Activated T-cell treated with anti-CD3 and anti-CD28 coated beads, Interleukin-2, amount 50 U/mL, for 4 hours (primary cell): ENCODE measurements around the gene VOPP1. TPM values are rescaled to one million over a fixed set of nuclear protein-coding genes. Genes with fewer than 3 reads are reported as not detected.

Source experiments
- ATAC-seq, 2 donors: fragments of 200-7000 bp; cut with Tn5 transposase; one replicate each; pipeline ENCODE4 v1.10.0; 2021
- DNase-seq: peaks from one replicate; pipeline ENCODE4 v3.0.0-alpha.2; 2020
- H3K27me3 Mint-ChIP-seq: one replicate; pipeline ENCODE4 v1.8.0; 2021; ENCODE audit warnings: low read depth, mixed read lengths
- H3K36me3 Mint-ChIP-seq: one replicate; pipeline ENCODE4 v1.8.0; 2022; ENCODE audit warnings: mixed read lengths; ENCODE audit not compliant: insufficient read depth
- H3K4me1 Mint-ChIP-seq: one replicate; pipeline ENCODE4 v1.8.0; 2021; ENCODE audit warnings: low read depth, mixed read lengths
- H3K4me3 Mint-ChIP-seq: one replicate; pipeline ENCODE4 v1.8.0; 2021; ENCODE audit warnings: mild to moderate bottlenecking, moderate library complexity, mixed read lengths
- H3K9me3 Mint-ChIP-seq: one replicate; pipeline ENCODE4 v1.8.0; 2021; ENCODE audit warnings: mixed read lengths
- total RNA-seq, 3 donors: library from RNA; stranded (reverse); gene quantifications; one replicate each; pipeline ENCODE4 v1.2.1, GENCODE V29; 2021

Gene VOPP1
- total RNA-seq, 3 donors from 2014 or later, result 63.6 to 103 (median 99.2) TPM

- Mint-ChIP-seq H3K27me3 (no peaks in the 10 kb centered on the region), H3K9me3 (no peaks in the 10 kb centered on the region)
Observed at GRCh38 chr7:55555160-55555559, 17.1 kb downstream of the VOPP1 start.

GRCh38 chr7:55554038-55554437 lies 18.3 kb downstream of the VOPP1 start:
- peaks cover 93% of the 10 kb centered on the region for H3K4me1 Mint-ChIP-seq
- ATAC-seq, result no peak
- H3K4me3 Mint-ChIP-seq, result no peak overlapping the region
- H3K27me3 Mint-ChIP-seq, result no peaks in the 10 kb centered on the region
- peaks cover 34% of the 10 kb centered on the region for H3K36me3 Mint-ChIP-seq
- DNase-seq, result no peak
- H3K9me3 Mint-ChIP-seq, result no peaks in the 10 kb centered on the region

More at GRCh38 chr7:55555160-55555559, 17.1 kb downstream of the VOPP1 start:
- ATAC-seq (no peak), DNase-seq (no peak)
- peaks cover 93% of the 10 kb centered on the region for H3K4me1 Mint-ChIP-seq
- H3K4me3 Mint-ChIP-seq, result no peak overlapping the region
- peaks cover 31% of the 10 kb centered on the region for H3K36me3 Mint-ChIP-seq

DNA sequence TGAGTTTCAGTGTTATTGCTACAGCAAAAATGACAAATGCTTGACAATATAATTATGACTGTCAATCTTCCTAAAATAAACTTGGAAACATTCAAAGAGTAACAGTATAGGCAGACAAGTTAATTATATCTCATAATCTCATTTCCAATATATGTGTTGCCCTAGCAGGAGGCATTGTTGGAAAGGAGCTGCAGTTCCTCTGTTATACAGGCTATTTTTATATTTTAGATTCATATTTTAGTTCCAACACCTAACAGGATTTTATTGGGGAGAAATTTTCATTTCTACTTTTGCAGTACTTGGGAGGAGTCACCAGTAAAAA lies 19.3 kb downstream of the VOPP1 start:
- no peaks in the 10 kb centered on the region for H3K27me3 Mint-ChIP-seq
- DNase-seq, result no peak
- no peak overlapping the region for H3K4me3 Mint-ChIP-seq
- no peak for ATAC-seq
- H3K36me3 Mint-ChIP-seq, result peaks cover 34% of the 10 kb centered on the region
- H3K9me3 Mint-ChIP-seq, result no peaks in the 10 kb centered on the region
- peaks cover 93% of the 10 kb centered on the region for H3K4me1 Mint-ChIP-seq

DNA sequence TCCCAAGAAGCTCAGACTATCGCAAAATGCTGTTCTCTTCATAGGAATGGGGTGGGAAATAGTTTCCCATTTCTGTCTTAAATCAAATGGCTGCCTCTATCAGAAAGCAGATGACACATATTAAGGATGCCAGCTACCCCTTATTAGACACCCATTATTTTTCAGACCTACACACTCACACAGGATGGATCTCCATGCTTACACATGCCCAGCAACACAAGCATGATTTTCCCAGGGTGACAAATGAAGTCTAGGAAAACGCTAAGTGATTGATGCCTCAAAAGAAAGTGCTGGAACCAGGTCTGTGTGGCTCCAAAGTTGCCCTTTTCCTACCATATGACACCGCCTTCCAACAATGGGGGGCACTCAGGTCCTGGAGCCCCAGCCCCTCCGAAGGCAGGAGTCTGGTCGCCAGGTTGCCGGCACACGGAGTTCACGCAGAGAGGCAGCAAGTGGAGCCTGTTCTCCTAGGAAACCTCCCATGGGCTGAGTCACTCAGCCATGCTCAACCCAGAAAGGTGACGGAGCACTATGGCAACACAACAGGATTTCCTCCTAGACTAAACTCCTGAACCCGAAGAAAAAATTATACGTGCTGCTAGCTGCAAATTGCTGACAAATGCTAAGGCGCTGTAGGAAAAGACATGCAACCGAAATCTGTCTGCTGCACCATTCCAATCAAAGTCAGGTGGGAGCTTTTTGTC lies 19.8 kb downstream of the VOPP1 start:
- DNase-seq, result no peak
- Mint-ChIP-seq H3K4me3 (no peak overlapping the region), H3K27me3 (no peaks in the 10 kb centered on the region), H3K9me3 (no peaks in the 10 kb centered on the region), H3K4me1 (peaks cover 93% of the 10 kb centered on the region), H3K36me3 (peaks cover 34% of the 10 kb centered on the region)
- no peak for ATAC-seq

- ATAC-seq, result no peak
- no peaks in the 10 kb centered on the region for H3K9me3 Mint-ChIP-seq
- H3K4me1 Mint-ChIP-seq, result peaks cover 91% of the 10 kb centered on the region
- H3K36me3 Mint-ChIP-seq, result peaks cover 27% of the 10 kb centered on the region
- H3K4me3 Mint-ChIP-seq, result no peak overlapping the region
- no peaks in the 10 kb centered on the region for H3K27me3 Mint-ChIP-seq
- no peak for DNase-seq
Observed at GRCh38 chr7:55550841-55551537, 21.3 kb downstream of the VOPP1 start.

- Mint-ChIP-seq H3K4me3 (no peak overlapping the region), H3K36me3 (peaks cover 20% of the 10 kb centered on the region), H3K9me3 (no peaks in the 10 kb centered on the region), H3K27me3 (no peaks in the 10 kb centered on the region), H3K4me1 (peaks cover 88% of the 10 kb centered on the region)
- no peak for DNase-seq
- ATAC-seq, result no peak
Observed at GRCh38 chr7:55550010-55550663, 22.2 kb downstream of the VOPP1 start.

- ATAC-seq (no peak), DNase-seq (no peak)
- peaks cover 15% of the 10 kb centered on the region for H3K36me3 Mint-ChIP-seq
- H3K4me3 Mint-ChIP-seq, result no peak overlapping the region
- no peaks in the 10 kb centered on the region for H3K9me3 Mint-ChIP-seq
- no peaks in the 10 kb centered on the region for H3K27me3 Mint-ChIP-seq
- peaks cover 86% of the 10 kb centered on the region for H3K4me1 Mint-ChIP-seq
Observed at GRCh38 chr7:55549457-55549856, 22.8 kb downstream of the VOPP1 start.

GRCh38 chr7:55548295-55548731 lies 24.0 kb downstream of the VOPP1 start:
- H3K9me3 Mint-ChIP-seq, result no peaks in the 10 kb centered on the region
- DNase-seq (no peak), ATAC-seq (no peak)
- H3K36me3 Mint-ChIP-seq, result peaks cover 17% of the 10 kb centered on the region
- peaks cover 84% of the 10 kb centered on the region for H3K4me1 Mint-ChIP-seq
- no peak overlapping the region for H3K4me3 Mint-ChIP-seq
- no peaks in the 10 kb centered on the region for H3K27me3 Mint-ChIP-seq

GRCh38 chr7:55546814-55547213 lies 25.5 kb downstream of the VOPP1 start:
- H3K4me1 Mint-ChIP-seq, result peaks cover 76% of the 10 kb centered on the region
- H3K4me3 Mint-ChIP-seq, result no peak overlapping the region
- H3K36me3 Mint-ChIP-seq, result peaks cover 19% of the 10 kb centered on the region
- no peaks in the 10 kb centered on the region for H3K9me3 Mint-ChIP-seq
- peak; percentile 81 to 89 for ATAC-seq
- H3K27me3 Mint-ChIP-seq, result no peaks in the 10 kb centered on the region
- peak; percentile 30 for DNase-seq

- no peak for ATAC-seq
- DNase-seq, result no peak
- Mint-ChIP-seq H3K4me3 (no peak overlapping the region), H3K27me3 (no peaks in the 10 kb centered on the region), H3K9me3 (no peaks in the 10 kb centered on the region), H3K36me3 (peaks cover 19% of the 10 kb centered on the region), H3K4me1 (peaks cover 80% of the 10 kb centered on the region)
Observed at GRCh38 chr7:55545496-55545895, 26.8 kb downstream of the VOPP1 start.

DNA sequence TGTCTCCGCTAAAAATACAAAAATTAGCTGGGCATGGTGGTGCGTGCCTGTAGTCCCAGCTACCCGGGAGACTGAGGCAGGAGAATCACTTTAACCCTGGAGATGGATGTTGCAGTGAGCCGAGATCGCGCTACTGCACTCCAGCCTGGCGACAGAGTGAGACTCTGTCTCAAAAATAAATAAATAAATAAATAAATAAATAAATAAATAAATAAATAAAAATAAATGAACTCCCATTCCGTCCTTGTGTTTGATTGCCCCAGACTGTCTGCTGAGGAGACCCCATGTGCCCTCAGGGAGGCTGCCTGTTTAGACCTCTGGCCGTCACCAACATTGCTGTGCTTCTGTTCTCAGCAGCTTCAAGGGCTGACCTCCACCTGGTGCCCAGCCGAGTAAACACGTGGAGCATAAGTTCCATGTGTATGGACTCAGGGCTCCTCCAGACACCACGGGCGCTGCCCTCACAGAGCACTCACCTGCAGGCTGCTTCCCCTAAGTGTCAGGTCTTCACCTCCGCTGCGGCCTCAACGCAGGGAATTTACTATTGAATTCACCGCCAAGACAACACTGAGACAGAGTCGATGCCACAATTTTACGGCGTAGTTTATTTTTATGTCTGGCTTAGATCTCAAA lies 32.0 kb downstream of the VOPP1 start:
- ATAC-seq, result no peak
- no peak overlapping the region for H3K4me3 Mint-ChIP-seq
- H3K27me3 Mint-ChIP-seq, result no peaks in the 10 kb centered on the region
- H3K9me3 Mint-ChIP-seq, result no peaks in the 10 kb centered on the region
- H3K36me3 Mint-ChIP-seq, result peaks cover 35% of the 10 kb centered on the region
- H3K4me1 Mint-ChIP-seq, result peaks cover 76% of the 10 kb centered on the region
- no peak for DNase-seq

GRCh38 chr7:55539380-55539779 lies 32.9 kb downstream of the VOPP1 start:
- Mint-ChIP-seq H3K36me3 (peaks cover 32% of the 10 kb centered on the region), H3K9me3 (no peaks in the 10 kb centered on the region), H3K27me3 (no peaks in the 10 kb centered on the region), H3K4me1 (peaks cover 79% of the 10 kb centered on the region), H3K4me3 (no peak overlapping the region)
- no peak for DNase-seq
- ATAC-seq, result no peak

- H3K36me3 Mint-ChIP-seq, result peaks cover 25% of the 10 kb centered on the region
Observed at GRCh38 chr7:55538538-55538937, 33.8 kb downstream of the VOPP1 start.

GRCh38 chr7:55537458-55537990 lies 34.8 kb downstream of the VOPP1 start:
- H3K36me3 Mint-ChIP-seq, result peaks cover 25% of the 10 kb centered on the region
- DNase-seq (no peak), ATAC-seq (no peak)
- H3K4me1 Mint-ChIP-seq, result peaks cover 88% of the 10 kb centered on the region
- no peaks in the 10 kb centered on the region for H3K9me3 Mint-ChIP-seq
- peak overlapping the region; percentile 29 for H3K4me3 Mint-ChIP-seq
- no peaks in the 10 kb centered on the region for H3K27me3 Mint-ChIP-seq

More at GRCh38 chr7:55538538-55538937, 33.8 kb downstream of the VOPP1 start:
- no peak for ATAC-seq
- no peak for DNase-seq
- Mint-ChIP-seq H3K27me3 (no peaks in the 10 kb centered on the region), H3K4me3 (peak overlapping the region; percentile 3), H3K4me1 (peaks cover 80% of the 10 kb centered on the region), H3K9me3 (no peaks in the 10 kb centered on the region)
